ENCODE results near the gene GANAB.
"Not testable (repeated sequence)": the region's sequence is repeated elsewhere in the genome, so short reads cannot be mapped to it uniquely, and the experiment has no call there.

GANAB gene

DNA sequence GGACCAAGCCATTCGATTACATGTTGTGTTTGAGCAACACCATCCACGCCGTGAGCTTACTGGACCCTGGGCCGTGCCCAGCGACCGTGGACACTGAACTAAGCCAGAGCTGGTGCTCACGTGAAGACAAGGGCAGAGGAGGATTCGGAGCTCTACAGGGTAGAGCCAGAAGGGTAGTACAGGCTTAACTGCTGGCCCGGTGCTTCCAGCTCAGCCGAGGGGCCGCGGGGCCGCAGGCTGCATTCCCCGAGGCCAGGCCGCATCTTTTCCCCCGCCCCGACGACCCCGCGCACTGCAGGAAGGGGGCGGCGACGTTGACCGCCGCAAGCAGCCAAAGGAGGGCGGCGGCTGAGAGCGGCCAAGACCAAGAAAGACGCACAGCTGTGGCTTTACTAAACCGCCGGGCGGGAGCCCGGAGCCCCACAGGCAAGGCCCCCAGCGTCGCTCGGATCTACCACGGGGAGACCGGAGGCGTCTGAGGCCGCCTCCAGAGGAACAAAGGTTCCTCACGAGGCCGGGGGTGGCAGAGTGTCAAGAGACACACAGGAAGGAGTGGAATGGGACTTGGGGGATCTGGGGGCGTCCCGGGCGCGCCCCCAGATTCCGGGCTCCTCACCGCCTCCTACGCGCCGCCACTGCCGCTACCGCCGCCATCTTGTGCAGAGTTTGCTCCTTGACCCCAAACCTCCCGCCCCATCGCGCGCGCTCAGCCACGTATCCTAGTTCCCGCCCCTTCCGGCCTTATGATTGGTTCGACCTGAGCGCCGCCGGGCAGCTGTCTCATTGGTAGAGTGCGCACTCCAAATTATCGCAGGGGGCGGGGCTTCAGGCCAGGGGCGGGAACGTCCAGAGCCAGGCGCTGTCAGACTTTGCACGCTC is at the start of gene GANAB:
GANAB (minus strand) TSS at position 668 of the 879 bp plus-strand sequence; CDS start at position 654, 14 bp downstream.
- peak within 1 kb of the TSS; percentile 59 for H3K27ac ChIP-seq
- DNase-seq (ENCODE audit: low read depth, low spot score), result peak; percentile 80

DNA sequence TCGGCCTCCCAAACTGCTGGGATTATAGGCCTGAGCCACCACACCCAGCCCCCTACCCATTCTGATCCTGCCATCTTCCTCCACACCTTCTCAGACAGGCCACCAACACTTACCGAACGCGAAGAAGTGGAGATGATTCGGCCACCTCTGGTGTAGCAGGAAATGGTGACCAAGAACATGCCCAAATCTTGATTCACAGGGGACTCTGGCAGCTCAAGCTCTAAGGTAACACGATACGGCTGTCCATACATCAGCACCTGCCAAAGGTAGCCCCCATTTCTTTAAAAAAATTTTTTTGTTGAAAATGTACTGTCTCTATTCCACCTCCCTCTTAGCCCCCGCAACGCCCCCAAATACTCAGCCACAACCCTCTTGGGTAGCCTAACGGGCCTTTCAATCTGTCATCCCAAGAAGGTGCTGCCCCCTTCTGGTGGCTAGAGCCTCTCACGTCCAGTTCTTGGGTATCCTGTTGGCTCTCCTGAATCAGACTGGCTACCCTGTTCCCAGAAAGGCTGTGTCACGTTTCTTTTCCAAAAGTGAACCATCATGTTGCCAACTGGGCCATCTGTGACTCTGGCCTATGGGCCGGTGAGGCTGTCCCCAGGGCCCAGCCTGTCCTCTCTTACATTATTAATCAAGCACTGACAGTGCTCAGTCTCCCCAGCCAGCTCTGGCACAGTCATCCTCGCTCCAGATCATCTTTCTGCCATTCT is 48.2 kb upstream of the GANAB start:
- no peak overlapping the region for H3K27ac ChIP-seq
- no peak for DNase-seq (ENCODE audit: low read depth, low spot score)

DNA sequence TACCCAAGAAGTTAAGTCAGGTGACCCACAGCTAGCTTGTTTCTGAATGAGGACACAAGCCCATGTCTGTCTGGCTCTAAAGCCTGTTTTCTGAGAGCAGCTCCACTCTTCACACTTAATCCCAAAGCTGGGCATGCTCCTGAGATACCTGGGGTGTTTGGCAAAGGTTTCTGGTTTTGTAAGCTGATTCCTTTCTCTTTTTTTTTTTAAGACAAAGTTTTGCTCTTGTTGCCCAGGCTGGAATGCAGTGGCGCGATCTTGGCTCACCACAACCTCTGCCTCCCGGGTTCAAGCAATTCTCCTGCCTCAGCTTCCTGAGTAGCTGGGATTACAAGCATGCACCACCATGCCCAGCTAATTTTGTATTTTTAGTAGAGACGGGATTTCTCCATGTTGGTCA is 47.2 kb upstream of the GANAB start:
- H3K27ac ChIP-seq; DNase-seq (ENCODE audit: low read depth, low spot score): not testable (repeated sequence)

GRCh38 chr11:62689421-62690183 is 43.2 kb upstream of the GANAB start, which contains the start of gene LRRN4CL:
LRRN4CL (minus strand) TSS chr11:62689530; CDS start chr11:62688508, 1,022 bp downstream.
- H3K27ac ChIP-seq, result no peak within 1 kb of the TSS
- no peak for DNase-seq (ENCODE audit: low read depth, low spot score)

DNA sequence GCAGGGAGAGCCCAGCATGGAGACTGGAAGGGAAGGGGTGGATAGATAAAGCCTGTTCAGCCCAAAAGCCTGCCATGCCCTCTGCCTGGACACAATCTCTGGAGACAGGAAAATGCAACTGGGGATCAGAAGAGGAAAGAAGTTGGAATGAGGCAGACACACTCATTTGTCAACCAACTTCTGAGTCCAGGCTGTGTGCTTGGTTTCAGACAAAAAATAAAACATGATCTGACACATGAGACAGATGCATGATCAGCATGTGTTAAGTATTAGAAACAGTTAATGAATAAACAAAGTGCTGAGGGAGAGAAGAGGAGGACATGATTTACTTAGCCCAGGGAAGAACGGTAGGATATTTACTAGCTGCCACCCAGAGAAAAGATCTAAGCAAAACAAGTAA is 42.1 kb upstream of the GANAB start:
- H3K27ac ChIP-seq, result no peak overlapping the region
- no peak for DNase-seq (ENCODE audit: low read depth, low spot score)

- no peak for DNase-seq (ENCODE audit: low read depth, low spot score)
- no peak overlapping the region for H3K27ac ChIP-seq
Measured at GRCh38 chr11:62687508-62688396, 41.3 kb upstream of the GANAB start.

GRCh38 chr11:62682518-62682917 is 36.1 kb upstream of the GANAB start:
- no peak for DNase-seq (ENCODE audit: low read depth, low spot score)

DNA sequence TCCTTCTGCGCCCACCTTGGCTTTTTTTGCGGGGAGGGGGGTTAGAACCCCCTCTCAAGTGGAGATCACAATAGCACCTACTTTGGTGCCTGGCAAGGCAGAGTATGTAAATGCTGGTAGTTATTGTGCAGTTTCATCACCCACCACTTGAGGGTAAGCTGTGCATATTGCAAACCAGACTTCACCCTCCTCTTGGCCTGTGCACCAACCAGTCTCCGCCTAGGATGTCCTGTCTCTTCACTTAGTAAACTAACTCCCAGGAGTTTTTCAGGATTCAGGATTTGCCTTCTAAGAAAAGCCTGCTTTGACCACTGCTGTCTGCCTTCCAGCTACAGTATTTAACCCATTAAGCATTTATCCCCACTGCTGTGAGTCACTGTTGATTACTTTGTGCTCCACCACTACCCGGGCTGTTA is 34.4 kb upstream of the GANAB start:
- H3K27ac ChIP-seq, result peak overlapping the region; percentile 22
- no peak for DNase-seq (ENCODE audit: low read depth, low spot score)

More at GRCh38 chr11:62682518-62682917, 36.1 kb upstream of the GANAB start:
- H3K27ac ChIP-seq, result no peak overlapping the region

GRCh38 chr11:62678770-62679696 is 32.6 kb upstream of the GANAB start, which contains the start of gene UBXN1:
UBXN1 (minus strand) TSS chr11:62679073; CDS start chr11:62678923, 150 bp downstream.
- no peak for DNase-seq (ENCODE audit: low read depth, low spot score)
- peak within 1 kb of the TSS; percentile 63 for H3K27ac ChIP-seq

GRCh38 chr11:62678433-62678769 is 32.0 kb upstream of the GANAB start:
- DNase-seq (ENCODE audit: low read depth, low spot score), result no peak
- peak overlapping the region; percentile 63 for H3K27ac ChIP-seq

GRCh38 chr11:62677714-62678113 is 31.3 kb upstream of the GANAB start:
- DNase-seq (ENCODE audit: low read depth, low spot score), result no peak
- no peak overlapping the region for H3K27ac ChIP-seq

DNA sequence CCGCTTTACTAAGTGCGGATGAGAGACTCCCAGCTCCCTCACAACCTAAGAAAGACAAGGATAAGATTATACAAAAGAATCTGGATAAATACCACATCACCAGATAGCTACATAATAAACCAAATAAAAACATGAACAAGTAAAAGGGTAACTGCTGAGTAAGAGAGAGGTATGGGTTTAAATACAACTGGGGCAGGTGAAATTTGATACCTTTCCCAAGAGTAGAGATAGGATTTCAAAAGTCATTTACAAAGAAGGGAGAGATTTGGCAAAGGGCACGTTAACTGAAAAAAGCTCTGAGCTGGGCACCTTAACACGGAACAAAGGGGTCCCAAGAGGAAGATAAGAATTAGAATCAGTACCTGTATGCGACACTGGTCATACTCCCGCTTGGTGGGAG is 30.7 kb upstream of the GANAB start:
- DNase-seq (ENCODE audit: low read depth, low spot score), result no peak
- H3K27ac ChIP-seq, result no peak overlapping the region

GRCh38 chr11:62676698-62677097 is 30.3 kb upstream of the GANAB start:
- DNase-seq (ENCODE audit: low read depth, low spot score), result no peak
- no peak overlapping the region for H3K27ac ChIP-seq

- DNase-seq (ENCODE audit: low read depth, low spot score); H3K27ac ChIP-seq: not testable (repeated sequence)
Measured at GRCh38 chr11:62675415-62675814, 29.0 kb upstream of the GANAB start.

DNA sequence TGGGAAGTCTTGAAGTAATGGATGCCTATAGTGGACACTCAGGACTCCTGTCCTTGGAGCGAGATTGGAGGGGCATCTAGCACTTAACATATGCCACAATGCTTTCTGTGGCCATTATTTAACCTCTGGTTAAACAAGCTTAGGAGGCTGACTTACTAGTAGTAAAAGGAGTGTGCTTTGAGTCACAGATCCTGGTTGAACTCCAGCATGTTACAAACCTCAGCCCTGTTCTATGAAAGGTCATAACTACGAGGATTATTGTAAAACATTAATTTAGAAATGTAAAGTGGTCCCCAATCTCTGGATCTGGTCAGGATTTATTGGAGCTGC is 26.7 kb upstream of the GANAB start:
- no peak for DNase-seq (ENCODE audit: low read depth, low spot score)
- H3K27ac ChIP-seq, result peak overlapping the region; percentile 83

DNA sequence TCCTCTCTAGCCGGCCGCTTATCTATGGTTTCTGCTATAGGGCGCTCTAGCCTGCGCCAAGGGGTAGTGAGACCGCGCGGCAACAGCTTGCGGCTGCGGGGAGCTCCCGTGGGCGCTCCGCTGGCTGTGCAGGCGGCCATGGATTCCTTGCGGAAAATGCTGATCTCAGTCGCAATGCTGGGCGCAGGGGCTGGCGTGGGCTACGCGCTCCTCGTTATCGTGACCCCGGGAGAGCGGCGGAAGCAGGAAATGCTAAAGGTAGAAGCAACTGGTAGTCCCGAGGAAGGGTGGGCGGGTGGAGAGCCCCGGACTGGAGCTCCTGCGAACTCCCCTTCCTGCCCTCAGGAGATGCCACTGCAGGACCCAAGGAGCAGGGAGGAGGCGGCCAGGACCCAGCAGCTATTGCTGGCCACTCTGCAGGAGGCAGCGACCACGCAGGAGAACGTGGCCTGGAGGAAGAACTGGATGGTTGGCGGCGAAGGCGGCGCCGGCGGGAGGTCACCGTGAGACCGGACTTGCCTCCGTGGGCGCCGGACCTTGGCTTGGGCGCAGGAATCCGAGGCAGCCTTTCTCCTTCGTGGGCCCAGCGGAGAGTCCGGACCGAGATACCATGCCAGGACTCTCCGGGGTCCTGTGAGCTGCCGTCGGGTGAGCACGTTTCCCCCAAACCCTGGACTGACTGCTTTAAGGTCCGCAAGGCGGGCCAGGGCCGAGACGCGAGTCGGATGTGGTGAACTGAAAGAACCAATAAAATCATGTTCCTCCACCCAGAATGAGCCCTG is 25.4 kb upstream of the GANAB start, which contains the start of the genes LBHD1 and UQCC3:
LBHD1 (minus strand) TSS at position 660 of the 782 bp plus-strand sequence. CDS start 2,236 bp downstream, outside the sequence.
UQCC3 (plus strand) TSS at position 66 of the 782 bp plus-strand sequence; CDS start at position 139, 73 bp downstream.
- H3K27ac ChIP-seq, result peak within 1 kb of the TSS; percentile 83
- no peak for DNase-seq (ENCODE audit: low read depth, low spot score)

- peak overlapping the region; percentile 83 for H3K27ac ChIP-seq
- DNase-seq (ENCODE audit: low read depth, low spot score), result no peak
Measured at GRCh38 chr11:62671236-62671607, 24.8 kb upstream of the GANAB start.

Measured in epithelial cell of prostate (primary cell).